ENCODE measurements around the gene MEIOB. TPM values are rescaled to one million over a fixed set of nuclear protein-coding genes. Genes with fewer than 3 reads are reported as not detected.

MEIOB gene
- polyA plus RNA-seq, 4 donors = 0.34 to 0.38 TPM; not detected in 2

GRCh38 chr16:1834096-1834495 is 37.9 kb downstream of the MEIOB start:
- Histone ChIP-seq H3K36me3 (ENCODE audit: control insufficient read depth in 3 of 3, insufficient read depth in 2 of 3, low read depth in 1 of 3, low read length in 3 of 3) (peaks cover 0 to 21% (median 0%) of the 10 kb centered on the region in 3 donors), H3K27me3 (ENCODE audit: control insufficient read depth in 3 of 3, insufficient read depth in 3 of 3, low read length in 3 of 3) (no peaks in the 10 kb centered on the region), H3K27ac (ENCODE audit: low read depth in 1 of 3, low read length in 2 of 3) (no peak overlapping the region), H3K9me3 (ENCODE audit: control insufficient read depth in 2 of 2, insufficient read depth in 1 of 2, low read depth in 1 of 2, low read length in 1 of 2) (no peaks in the 10 kb centered on the region), H3K4me3 (ENCODE audit: low read depth in 1 of 3, low read length in 3 of 3) (no peak overlapping the region), H3K4me1 (ENCODE audit: control insufficient read depth in 3 of 3, insufficient read depth in 2 of 3, low read depth in 1 of 3, low read length in 2 of 3) (peaks cover 0 to 30% (median 0%) of the 10 kb centered on the region in 3 donors)
- no peak for DNase-seq
- WGBS, 3 donors = 68 to 85% (median 84%) methylated on average over 5 of the region's 5 CpGs
- FAIRE-seq = no peak

GRCh38 chr16:1832838-1833454 is 39.0 kb downstream of the MEIOB start:
- FAIRE-seq (no peak), DNase-seq (no peak)
- Histone ChIP-seq H3K4me3 (ENCODE audit: low read depth in 1 of 3, low read length in 3 of 3) (no peak overlapping the region), H3K27me3 (ENCODE audit: control insufficient read depth in 3 of 3, insufficient read depth in 3 of 3, low read length in 3 of 3) (no peaks in the 10 kb centered on the region), H3K9me3 (ENCODE audit: control insufficient read depth in 2 of 2, insufficient read depth in 1 of 2, low read depth in 1 of 2, low read length in 1 of 2) (no peaks in the 10 kb centered on the region), H3K4me1 (ENCODE audit: control insufficient read depth in 3 of 3, insufficient read depth in 2 of 3, low read depth in 1 of 3, low read length in 2 of 3) (peaks cover 0 to 30% (median 0%) of the 10 kb centered on the region in 3 donors), H3K36me3 (ENCODE audit: control insufficient read depth in 3 of 3, insufficient read depth in 2 of 3, low read depth in 1 of 3, low read length in 3 of 3) (peaks cover 0 to 19% (median 0%) of the 10 kb centered on the region in 3 donors), H3K27ac (ENCODE audit: low read depth in 1 of 3, low read length in 2 of 3) (no peak overlapping the region)
- WGBS, 3 donors = 62 to 75% (median 68%) methylated on average over 9 of the region's 9 CpGs

GRCh38 chr16:1831186-1832075 is 40.5 kb downstream of the MEIOB start:
- Histone ChIP-seq H3K4me1 (ENCODE audit: control insufficient read depth in 3 of 3, insufficient read depth in 2 of 3, low read depth in 1 of 3, low read length in 2 of 3) (peaks cover 0 to 30% (median 3%) of the 10 kb centered on the region in 3 donors), H3K27ac (ENCODE audit: low read depth in 1 of 3, low read length in 2 of 3) (peak overlapping the region; percentile 43 to 90 (median 88)), H3K9me3 (ENCODE audit: control insufficient read depth in 2 of 2, insufficient read depth in 1 of 2, low read depth in 1 of 2, low read length in 1 of 2) (no peaks in the 10 kb centered on the region), H3K27me3 (ENCODE audit: control insufficient read depth in 3 of 3, insufficient read depth in 3 of 3, low read length in 3 of 3) (no peaks in the 10 kb centered on the region), H3K4me3 (ENCODE audit: low read depth in 1 of 3, low read length in 3 of 3) (no peak overlapping the region), H3K36me3 (ENCODE audit: control insufficient read depth in 3 of 3, insufficient read depth in 2 of 3, low read depth in 1 of 3, low read length in 3 of 3) (peaks cover 0 to 17% (median 0%) of the 10 kb centered on the region in 3 donors)
- FAIRE-seq (no peak), DNase-seq (peak; percentile 51 to 54)
- WGBS, 3 donors = 67 to 80% (median 76%) methylated on average over 19 of the region's 19 CpGs

- Histone ChIP-seq H3K27ac (ENCODE audit: low read depth in 1 of 3, low read length in 2 of 3) (peak overlapping the region in 2 of 3 donors; percentile 60 to 88), H3K27me3 (ENCODE audit: control insufficient read depth in 3 of 3, insufficient read depth in 3 of 3, low read length in 3 of 3) (no peaks in the 10 kb centered on the region), H3K9me3 (ENCODE audit: control insufficient read depth in 2 of 2, insufficient read depth in 1 of 2, low read depth in 1 of 2, low read length in 1 of 2) (no peaks in the 10 kb centered on the region), H3K4me3 (ENCODE audit: low read depth in 1 of 3, low read length in 3 of 3) (peak overlapping the region in 1 of 3 donors; percentile 94), H3K4me1 (ENCODE audit: control insufficient read depth in 3 of 3, insufficient read depth in 2 of 3, low read depth in 1 of 3, low read length in 2 of 3) (peaks cover 0 to 36% (median 3%) of the 10 kb centered on the region in 3 donors), H3K36me3 (ENCODE audit: control insufficient read depth in 3 of 3, insufficient read depth in 2 of 3, low read depth in 1 of 3, low read length in 3 of 3) (peaks cover 0 to 17% (median 0%) of the 10 kb centered on the region in 3 donors)
- peak; percentile 93 to 99 for DNase-seq
- 10 to 52% (median 30%) methylated on average over 3 of the region's 3 CpGs for WGBS, 3 donors
- no peak for FAIRE-seq
Measured at GRCh38 chr16:1830213-1830612, 41.8 kb downstream of the MEIOB start.

- Histone ChIP-seq H3K27me3 (ENCODE audit: control insufficient read depth in 3 of 3, insufficient read depth in 3 of 3, low read length in 3 of 3) (no peaks in the 10 kb centered on the region), H3K27ac (ENCODE audit: low read depth in 1 of 3, low read length in 2 of 3) (peak overlapping the region; percentile 60 to 88 (median 78)), H3K36me3 (ENCODE audit: control insufficient read depth in 3 of 3, insufficient read depth in 2 of 3, low read depth in 1 of 3, low read length in 3 of 3) (peaks cover 0 to 17% (median 0%) of the 10 kb centered on the region in 3 donors), H3K4me1 (ENCODE audit: control insufficient read depth in 3 of 3, insufficient read depth in 2 of 3, low read depth in 1 of 3, low read length in 2 of 3) (peaks cover 2 to 42% (median 3%) of the 10 kb centered on the region in 3 donors), H3K4me3 (ENCODE audit: low read depth in 1 of 3, low read length in 3 of 3) (peak overlapping the region in 2 of 3 donors; percentile 72 to 94), H3K9me3 (ENCODE audit: control insufficient read depth in 2 of 2, insufficient read depth in 1 of 2, low read depth in 1 of 2, low read length in 1 of 2) (no peaks in the 10 kb centered on the region)
- peak; percentile 85 to 92 for DNase-seq
- 14 to 54% (median 27%) methylated on average over 11 of the region's 11 CpGs for WGBS, 3 donors
- FAIRE-seq = no peak
Measured at GRCh38 chr16:1828645-1829410, 43.1 kb downstream of the MEIOB start.

GRCh38 chr16:1826691-1827573 is 45.0 kb downstream of the MEIOB start, which contains the start of the genes FAHD1 and HAGH:
TSS of gene FAHD1 (plus strand) at chr16:1827206. CDS start at chr16:1827239, 33 bp downstream.
TSS of gene HAGH (minus strand) at chr16:1826825. CDS start at chr16:1826787, 38 bp downstream.
- WGBS, 3 donors = 0 to 1% (median 0%) methylated on average over 84 to 104 of the region's 104 CpGs
- H3K27me3 ChIP-seq (ENCODE audit: control insufficient read depth in 3 of 3, insufficient read depth in 3 of 3, low read length in 3 of 3) = no peaks in the 10 kb centered on the region
- H3K4me1 ChIP-seq (ENCODE audit: control insufficient read depth in 3 of 3, insufficient read depth in 2 of 3, low read depth in 1 of 3, low read length in 2 of 3) = peaks cover 2 to 32% (median 3%) of the 10 kb centered on the region in 3 donors
- H3K27ac ChIP-seq (ENCODE audit: low read depth in 1 of 3, low read length in 2 of 3) = peak within 1 kb of the TSS; percentile 82 to 88 (median 83)
- FAIRE-seq (no peak), DNase-seq (peak; percentile 95 to 99)
- peak within 1 kb of the TSS; percentile 72 to 94 (median 73) for H3K4me3 ChIP-seq (ENCODE audit: low read depth in 1 of 3, low read length in 3 of 3)
- peaks cover 0 to 18% (median 0%) of the 10 kb centered on the region in 3 donors for H3K36me3 ChIP-seq (ENCODE audit: control insufficient read depth in 3 of 3, insufficient read depth in 2 of 3, low read depth in 1 of 3, low read length in 3 of 3)
- no peaks in the 10 kb centered on the region for H3K9me3 ChIP-seq (ENCODE audit: control insufficient read depth in 2 of 2, insufficient read depth in 1 of 2, low read depth in 1 of 2, low read length in 1 of 2)

- WGBS, 3 donors = 0 to 1% (median 1%) methylated on average over 36 to 96 of the region's 96 CpGs
- Histone ChIP-seq H3K4me1 (ENCODE audit: control insufficient read depth in 3 of 3, insufficient read depth in 2 of 3, low read depth in 1 of 3, low read length in 2 of 3) (peaks cover 2 to 24% (median 3%) of the 10 kb centered on the region in 3 donors), H3K36me3 (ENCODE audit: control insufficient read depth in 3 of 3, insufficient read depth in 2 of 3, low read depth in 1 of 3, low read length in 3 of 3) (peaks cover 0 to 19% (median 0%) of the 10 kb centered on the region in 3 donors), H3K9me3 (ENCODE audit: control insufficient read depth in 2 of 2, insufficient read depth in 1 of 2, low read depth in 1 of 2, low read length in 1 of 2) (no peaks in the 10 kb centered on the region), H3K27me3 (ENCODE audit: control insufficient read depth in 3 of 3, insufficient read depth in 3 of 3, low read length in 3 of 3) (no peaks in the 10 kb centered on the region), H3K4me3 (ENCODE audit: low read depth in 1 of 3, low read length in 3 of 3) (peak overlapping the region; percentile 54 to 73 (median 72)), H3K27ac (ENCODE audit: low read depth in 1 of 3, low read length in 2 of 3) (peak overlapping the region; percentile 78 to 83 (median 82))
- DNase-seq = peak; percentile 73 to 90
- no peak for FAIRE-seq
Measured at GRCh38 chr16:1825864-1826690, 45.9 kb downstream of the MEIOB start.

All from small intestine (tissue), 7 donors.